Liver (tissue), 9 donors: Measurements from ENCODE around the gene SLC66A2. TPM values are rescaled to one million over a fixed set of nuclear protein-coding genes. Genes with fewer than 3 reads are reported as not detected.

Experiments
- DNase-seq: peaks from one replicate; pipeline ENCODE4 v3.0.0-alpha.2; 2017; ENCODE audit warnings: low spot score
- H3K27ac ChIP-seq, 2 donors: one replicate each; pipeline ENCODE4 v1.7.0; 2013; ENCODE audit warnings: inconsistent platforms in 2 of 2, low read length in 2 of 2, control low read depth in 1 of 2, low read depth in 1 of 2, mild to moderate bottlenecking in 1 of 2
- H3K27me3 ChIP-seq, 4 donors: one replicate each; pipeline versions ENCODE4 v1.6.1 to v1.7.0; 2013; ENCODE audit warnings: low read length in 3 of 4, inconsistent platforms in 1 of 4, mild to moderate bottlenecking in 1 of 4, moderate library complexity in 1 of 4; ENCODE audit not compliant: control insufficient read depth in 4 of 4, insufficient read depth in 4 of 4
- H3K36me3 ChIP-seq, 4 donors: one replicate each; pipeline versions ENCODE4 v1.6.1 to v1.7.0; 2013; ENCODE audit warnings: low read length in 3 of 4, mild to moderate bottlenecking in 3 of 4, low read depth in 1 of 4, moderate library complexity in 1 of 4; ENCODE audit not compliant: control insufficient read depth in 4 of 4, insufficient read depth in 3 of 4
- H3K4me1 ChIP-seq, 4 donors: one replicate each; pipeline versions ENCODE4 v1.6.1 to v1.7.0; 2013; ENCODE audit warnings: low read length in 3 of 4, mild to moderate bottlenecking in 3 of 4, moderate library complexity in 1 of 4; ENCODE audit not compliant: control insufficient read depth in 4 of 4, insufficient read depth in 4 of 4
- H3K4me3 ChIP-seq, 3 donors: one replicate each; pipeline versions ENCODE4 v1.6.1 to v1.7.0; 2013; ENCODE audit warnings: low read length in 3 of 3, control low read depth in 1 of 3, low read depth in 1 of 3, mild to moderate bottlenecking in 1 of 3
- H3K9ac ChIP-seq, 2 donors: one replicate each; pipeline ENCODE4 v1.7.0; 2013; ENCODE audit warnings: low read length in 2 of 2, mild to moderate bottlenecking in 2 of 2, moderate library complexity in 2 of 2, control low read depth in 1 of 2, low read depth in 1 of 2
- H3K9me3 ChIP-seq, 4 donors: one replicate each; pipeline versions ENCODE4 v1.6.1 to v1.7.0; 2013; ENCODE audit warnings: low read length in 3 of 4; ENCODE audit not compliant: control insufficient read depth in 4 of 4
- ATF3 ChIP-seq: IDR thresholded peaks from 2 replicates; pipeline ENCODE4 v1.6.1; 2016; ENCODE audit warnings: antibody characterized with exemption
- CTCF ChIP-seq: fragments of 150-350 bp; IDR thresholded peaks from 2 replicates; pipeline ENCODE4 v1.5.1; 2017; ENCODE audit warnings: improper control_type of control experiment, low read depth, low read length; ENCODE audit not compliant: missing input control
- EGR1 ChIP-seq, 2 donors: IDR thresholded peaks; 2 replicates each; pipeline ENCODE4 v1.6.1; 2016 to 2018; ENCODE audit warnings: antibody characterized with exemption in 2 of 2, low read depth in 2 of 2
- FOXA1 ChIP-seq: IDR thresholded peaks from 2 replicates; pipeline ENCODE4 v1.6.1; 2016; ENCODE audit warnings: antibody characterized with exemption
- FOXA2 ChIP-seq: IDR thresholded peaks from 2 replicates; pipeline ENCODE4 v1.6.1; 2016; ENCODE audit warnings: antibody characterized with exemption
- GABPA ChIP-seq, 2 donors: IDR thresholded peaks in 1 of 2; conservative IDR thresholded peaks in 1 of 2; 2 replicates each; pipeline ENCODE4 v1.6.1; 2016; ENCODE audit warnings: antibody characterized with exemption in 2 of 2, mild to moderate bottlenecking in 1 of 2, moderate library complexity in 1 of 2
- HNF4G ChIP-seq: IDR thresholded peaks from 2 replicates; pipeline ENCODE4 v1.6.1; 2016; ENCODE audit warnings: antibody characterized with exemption
- JUND ChIP-seq, 2 donors: IDR thresholded peaks; 2 replicates each; pipeline ENCODE4 v1.6.1; 2016; ENCODE audit warnings: antibody characterized with exemption in 2 of 2
- MAX ChIP-seq: IDR thresholded peaks from 2 replicates; pipeline ENCODE4 v1.6.1; 2016; ENCODE audit warnings: antibody characterized with exemption
- REST ChIP-seq: IDR thresholded peaks from 2 replicates; pipeline ENCODE4 v1.6.1; 2016; ENCODE audit warnings: antibody characterized with exemption, mild to moderate bottlenecking
- RXRA ChIP-seq, 2 donors: IDR thresholded peaks; 2 replicates each; pipeline ENCODE4 v1.6.1; 2017 to 2018; ENCODE audit warnings: antibody characterized with exemption in 2 of 2, mild to moderate bottlenecking in 1 of 2
- SP1 ChIP-seq: IDR thresholded peaks from 2 replicates; pipeline ENCODE4 v1.6.1; 2018; ENCODE audit warnings: antibody characterized with exemption, mild to moderate bottlenecking
- TAF1 ChIP-seq: conservative IDR thresholded peaks from 2 replicates; pipeline ENCODE4 v1.6.1; 2016; ENCODE audit warnings: antibody characterized with exemption, mild to moderate bottlenecking
- ZBTB33 ChIP-seq: IDR thresholded peaks from 2 replicates; pipeline ENCODE4 v1.6.1; 2016; ENCODE audit warnings: antibody characterized with exemption
- WGBS: extraction: QIAGEN DNeasy Blood & Tissue Kit; methylation state at CpG from one replicate; pipeline ENCODE4 v1.1.7; 2013; 5-methylcytosine and 5-hydroxymethylcytosine counted together
- polyA plus RNA-seq, 2 donors: library from polyadenylated mRNA; stranded (reverse) in 1 of 2; unstranded in 1 of 2; fragments of 200-250 nt in 1 of 2; fragments of >200 nt in 1 of 2; fragmentation: Nextera tagmentation in 1 of 2; extraction: Ambion mirVana in 1 of 2; gene quantifications; one replicate each; pipeline versions ENCODE4 v1.2.1 to v1.2.3, GENCODE V29; 2013 to 2015
- total RNA-seq, 2 donors: library from RNA; depleted of rRNA; stranded (reverse); fragments of >200 nt; gene quantifications; one replicate each; pipeline ENCODE4 v1.2.3, GENCODE V29; 2014
- donor health status: healthy.
- donor health status: healthy.
- donor health status: healthy.
- donor health status: healthy.
- donor health status: healthy.

Gene SLC66A2
- total and polyA plus RNA-seq, 4 donors: 47.8 to 107 (median 67.9) TPM

- Histone ChIP-seq H3K9ac (no peak overlapping the region), H3K4me1 (peaks cover 0 to 4% (median 1%) of the 10 kb centered on the region in 4 donors), H3K36me3 (peaks cover 20 to 53% (median 29%) of the 10 kb centered on the region in 4 donors), H3K4me3 (no peak overlapping the region), H3K27ac (no peak overlapping the region), H3K27me3 (no peaks in the 10 kb centered on the region), H3K9me3 (no peaks in the 10 kb centered on the region)
- TF ChIP-seq RXRA (IDR thresholded peaks at IDR 0.05) (no peak), GABPA (IDR thresholded peaks at IDR 0.05 in 1 of 2, conservative IDR thresholded peaks at IDR 0.05 in 1 of 2) (no peak), REST (no peak), SP1 (no peak), CTCF (no peak), ATF3 (no peak), FOXA1 (no peak), JUND (IDR thresholded peaks at IDR 0.05) (no peak), FOXA2 (no peak), ZBTB33 (no peak), HNF4G (no peak), EGR1 (IDR thresholded peaks at IDR 0.05; ENCODE audit: low read depth in 2 of 2) (no peak), MAX (no peak)
- DNase-seq: no peak
- 98% methylated on average over 24 of the region's 24 CpGs for WGBS
Observed at GRCh38 chr18:79916546-79917168, 34.8 kb downstream of the SLC66A2 start.

GRCh38 chr18:79916128-79916494 is 35.3 kb downstream of the SLC66A2 start:
- Histone ChIP-seq H3K36me3 (peaks cover 20 to 53% (median 29%) of the 10 kb centered on the region in 4 donors), H3K27ac (no peak overlapping the region), H3K9ac (no peak overlapping the region), H3K4me1 (peaks cover 0 to 8% (median 4%) of the 10 kb centered on the region in 4 donors), H3K4me3 (no peak overlapping the region), H3K9me3 (no peaks in the 10 kb centered on the region), H3K27me3 (no peaks in the 10 kb centered on the region)
- 80% methylated on average over 26 of the region's 26 CpGs for WGBS
- no peak for TF ChIP-seq FOXA2
- TF ChIP-seq ZBTB33: no peak
- TF ChIP-seq TAF1: no peak
- TF ChIP-seq FOXA1: no peak
- DNase-seq: no peak
